A673 (cell line): ENCODE data around the gene TECPR1. TPM values are rescaled to one million over a fixed set of nuclear protein-coding genes. Genes with fewer than 3 reads are reported as not detected.

ENCODE experiments used
- BruUV-seq: library from RNA; stranded (reverse); fragments of 400-500 nt; replicated peaks from 2 replicates; lab custom pipeline; 2021; lab: Mats Ljungman, UMichigan
- CTCF ChIA-PET: fragments of 300-600 bp; sonication (Branson Sonifier 250); formaldehyde crosslinking; loops from one replicate; lab custom pipeline; 2022; ENCODE audit warnings: antibody characterized with exemption; lab: Charles Lee
- POLR2A ChIA-PET: fragments of 300-600 bp; sonication (Branson Sonifier 250); formaldehyde crosslinking; loops from one replicate; lab custom pipeline; 2022; ENCODE audit warnings: antibody characterized with exemption; ENCODE audit not compliant: low non-redundant PET; lab: Charles Lee
- DNase-seq: peaks from one replicate; pipeline ENCODE4 v3.0.0-alpha.2; 2015; ENCODE audit warnings: low spot score
- H3K27ac ChIP-seq: fragments of 200-600 bp; sonication (generic); 2 replicates; pipeline ENCODE4 v1.5.1; 2016; ENCODE audit warnings: mixed run types, low read depth, mild to moderate bottlenecking, mixed read lengths, antibody characterized with exemption, low read length; ENCODE audit not compliant: poor library complexity, severe bottlenecking
- H3K27me3 ChIP-seq: fragments of 200-600 bp; sonication (generic); replicated peaks from 2 replicates; pipeline ENCODE4 v1.6.1; 2017; ENCODE audit warnings: mixed run types, low read depth, mild to moderate bottlenecking, mixed read lengths, antibody characterized with exemption, low read length; ENCODE audit not compliant: insufficient read depth, poor library complexity
- H3K36me3 ChIP-seq: fragments of 200-600 bp; sonication (generic); 2 replicates; pipeline ENCODE4 v1.6.1; 2016; ENCODE audit warnings: mixed run types, mild to moderate bottlenecking, mixed read lengths, antibody characterized with exemption, low read length; ENCODE audit not compliant: insufficient read depth, poor library complexity, severe bottlenecking
- H3K4me1 ChIP-seq: fragments of 200-600 bp; sonication (generic); 2 replicates; pipeline ENCODE4 v1.6.1; 2017; ENCODE audit warnings: mixed run types, mild to moderate bottlenecking, mixed read lengths, antibody characterized with exemption, low read length; ENCODE audit not compliant: insufficient read depth, poor library complexity, severe bottlenecking
- H3K4me3 ChIP-seq: fragments of 200-600 bp; sonication (generic); 2 replicates; pipeline ENCODE4 v1.5.1; 2016; ENCODE audit warnings: low read depth, mixed run types, mild to moderate bottlenecking, mixed read lengths, low read length; ENCODE audit not compliant: poor library complexity, severe bottlenecking
- H3K9me3 ChIP-seq: fragments of 200-600 bp; sonication (generic); 2 replicates; pipeline ENCODE4 v1.6.1; 2016; ENCODE audit warnings: mixed run types, low read depth, mild to moderate bottlenecking, mixed read lengths, antibody characterized with exemption, low read length; ENCODE audit not compliant: poor library complexity, severe bottlenecking
- CTCF ChIP-seq: fragments of 300-800, 200-600 bp; sonication (generic); conservative IDR thresholded peaks from 2 replicates; pipeline ENCODE4 v1.5.1; 2017; ENCODE audit warnings: low read depth, mild to moderate bottlenecking, antibody characterized with exemption, low read length, moderate library complexity, mixed read lengths
- EZH2 ChIP-seq: fragments of 200-600 bp; sonication (generic); IDR thresholded peaks from 2 replicates; pipeline ENCODE4 v1.6.1; 2017; ENCODE audit warnings: borderline replicate concordance, low read depth, mild to moderate bottlenecking, mixed read lengths, antibody characterized with exemption, low read length; ENCODE audit not compliant: poor library complexity, severe bottlenecking
- intact Hi-C: fragments of 100-400 bp; cut with micrococcal nuclease; formaldehyde crosslinking; loops from one replicate; pipeline ENCODE4 v1.10.0; 2022; ENCODE audit not compliant: unreplicated experiment
- total RNA-seq: library from RNA; stranded (reverse); gene quantifications from 2 replicates; pipeline ENCODE4 v1.2.3, GENCODE V29; 2021

The TECPR1 gene
- total RNA-seq, 1 experiment from 2014 or later, result 25.9 TPM

- Histone ChIP-seq H3K27me3 (no peaks in the 10 kb centered on the region), H3K36me3 (no peaks in the 10 kb centered on the region), H3K9me3 (no peaks in the 10 kb centered on the region), H3K4me3 (peak overlapping the region; percentile 93), H3K27ac (no peak overlapping the region), H3K4me1 (no peaks in the 10 kb centered on the region)
- intact Hi-C loops, result no loop called here
- TF ChIP-seq EZH2, result no peak
- TF ChIP-seq CTCF, result no peak
- BruUV-seq, result TSS peak; percentile 80
- CTCF ChIA-PET, result no interaction called here
- DNase-seq, result no peak
- POLR2A ChIA-PET, result no interaction called here
These were observed 30.7 kb upstream of the TECPR1 start for GRCh38 chr7:98282703-98283102.

- no peak for DNase-seq
- H3K4me1 ChIP-seq, result no peaks in the 10 kb centered on the region
- POLR2A ChIA-PET, result no interaction called here
These were observed 29.9 kb upstream of the TECPR1 start for GRCh38 chr7:98281757-98282606.

More at GRCh38 chr7:98281757-98282606, 29.9 kb upstream of the TECPR1 start:
- Histone ChIP-seq H3K4me3 (peak overlapping the region; percentile 93), H3K27me3 (no peaks in the 10 kb centered on the region), H3K9me3 (no peaks in the 10 kb centered on the region), H3K27ac (peak overlapping the region; percentile 81), H3K36me3 (no peaks in the 10 kb centered on the region)
- TF ChIP-seq EZH2 (no peak), CTCF (no peak)
- intact Hi-C loops, result no loop called here
- no TSS peak for BruUV-seq
- CTCF ChIA-PET, result no interaction called here
